ENCODE measurements around the gene ASAH2.

Gene ASAH2

DNA sequence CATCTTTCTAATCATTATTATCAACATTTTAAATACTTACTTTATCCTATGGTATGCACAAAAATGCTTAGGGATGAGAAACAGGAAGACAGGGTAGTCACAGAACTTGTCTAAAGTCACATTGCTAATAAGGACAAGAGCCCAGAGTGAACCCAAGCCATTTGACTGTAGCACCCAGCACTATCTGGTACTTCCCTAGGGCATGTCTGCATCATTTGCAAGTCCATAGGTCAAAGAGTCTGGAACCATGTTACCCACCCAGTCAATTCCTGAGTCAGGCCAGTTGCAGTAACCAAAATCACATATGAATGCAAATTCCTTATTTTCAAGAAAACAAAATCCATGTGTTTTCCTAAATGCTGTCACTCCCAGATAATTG, 19.1 kb downstream of the ASAH2 start:
- TF ChIP-seq, protein P1, sequence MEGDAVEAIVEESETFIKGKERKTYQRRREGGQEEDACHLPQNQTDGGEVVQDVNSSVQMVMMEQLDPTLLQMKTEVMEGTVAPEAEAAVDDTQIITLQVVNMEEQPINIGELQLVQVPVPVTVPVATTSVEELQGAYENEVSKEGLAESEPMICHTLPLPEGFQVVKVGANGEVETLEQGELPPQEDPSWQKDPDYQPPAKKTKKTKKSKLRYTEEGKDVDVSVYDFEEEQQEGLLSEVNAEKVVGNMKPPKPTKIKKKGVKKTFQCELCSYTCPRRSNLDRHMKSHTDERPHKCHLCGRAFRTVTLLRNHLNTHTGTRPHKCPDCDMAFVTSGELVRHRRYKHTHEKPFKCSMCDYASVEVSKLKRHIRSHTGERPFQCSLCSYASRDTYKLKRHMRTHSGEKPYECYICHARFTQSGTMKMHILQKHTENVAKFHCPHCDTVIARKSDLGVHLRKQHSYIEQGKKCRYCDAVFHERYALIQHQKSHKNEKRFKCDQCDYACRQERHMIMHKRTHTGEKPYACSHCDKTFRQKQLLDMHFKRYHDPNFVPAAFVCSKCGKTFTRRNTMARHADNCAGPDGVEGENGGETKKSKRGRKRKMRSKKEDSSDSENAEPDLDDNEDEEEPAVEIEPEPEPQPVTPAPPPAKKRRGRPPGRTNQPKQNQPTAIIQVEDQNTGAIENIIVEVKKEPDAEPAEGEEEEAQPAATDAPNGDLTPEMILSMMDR (IDR thresholded peaks at IDR 0.05; ENCODE audit: insufficient read depth, low read length, poor library complexity, severe bottlenecking): no peak

DNA sequence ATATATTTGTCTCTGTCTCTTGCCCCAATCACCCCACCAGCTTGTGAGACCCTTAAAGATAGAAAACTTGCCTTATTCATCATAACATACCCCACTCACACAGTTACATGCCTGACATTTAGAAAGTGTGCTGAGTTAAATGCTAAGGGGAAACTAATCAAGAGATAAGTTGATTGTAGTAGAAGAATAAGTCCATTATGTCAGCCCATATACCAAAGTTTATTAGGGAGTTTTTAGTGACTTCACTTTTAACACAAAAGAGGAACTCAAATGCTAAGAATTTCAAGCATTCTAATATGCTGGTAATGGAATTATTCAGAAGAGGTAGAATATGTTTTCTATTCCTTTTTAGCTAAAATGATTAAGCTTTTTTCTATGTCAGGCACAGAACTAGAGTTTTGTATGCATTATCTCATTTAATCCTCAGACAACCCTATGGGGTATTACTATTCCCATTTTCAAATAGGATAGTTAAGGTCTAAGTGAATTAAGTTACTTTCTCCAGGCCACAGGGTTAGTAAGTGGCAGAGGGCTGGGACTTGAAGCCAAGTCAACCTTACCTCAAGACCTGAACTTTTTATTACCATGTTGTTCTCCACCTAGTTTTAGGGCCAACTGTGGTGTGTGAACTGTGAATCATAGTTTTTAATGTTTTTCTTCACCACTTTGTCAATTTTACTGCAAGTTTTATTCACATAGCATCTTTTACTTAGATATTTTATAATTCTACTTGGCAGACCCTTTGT, 19.6 kb downstream of the ASAH2 start:
- TF ChIP-seq, protein P1 (IDR thresholded peaks at IDR 0.05; ENCODE audit: insufficient read depth, low read length, poor library complexity, severe bottlenecking): no peak

More for the DNA sequence above, 19.1 kb downstream of the ASAH2 start:
- DNase-seq (ENCODE audit: extremely low read depth, insufficient read length): no peak
- H3K27me3 ChIP-seq (replicated peaks; ENCODE audit: control insufficient read depth, insufficient read depth, low read length): no peaks in the 10 kb centered on the region; the same call in 1 of the 2 replicates
- no peaks in the 10 kb centered on the region for H3K36me3 ChIP-seq (ENCODE audit: control insufficient read depth, insufficient read depth, low read length)
- no peak overlapping the region for H3K4me3 ChIP-seq (replicated peaks; ENCODE audit: low read depth, low read length)

GRCh38 chr10:50229460-50229859, 21.9 kb downstream of the ASAH2 start:
- DNase-seq (ENCODE audit: extremely low read depth, insufficient read length): no peak
- Histone ChIP-seq H3K4me3 (replicated peaks; ENCODE audit: low read depth, low read length) (no peak overlapping the region), H3K36me3 (ENCODE audit: control insufficient read depth, insufficient read depth, low read length) (no peaks in the 10 kb centered on the region), H3K27me3 (replicated peaks; ENCODE audit: control insufficient read depth, insufficient read depth, low read length) (no peaks in the 10 kb centered on the region; the same call in 1 of the 2 replicates)
- TF ChIP-seq, protein P1 (IDR thresholded peaks at IDR 0.05; ENCODE audit: insufficient read depth, low read length, poor library complexity, severe bottlenecking): no peak

More for the DNA sequence above, 19.6 kb downstream of the ASAH2 start:
- Histone ChIP-seq H3K27me3 (replicated peaks; ENCODE audit: control insufficient read depth, insufficient read depth, low read length) (no peaks in the 10 kb centered on the region; the same call in 1 of the 2 replicates), H3K4me3 (replicated peaks; ENCODE audit: low read depth, low read length) (no peak overlapping the region), H3K36me3 (ENCODE audit: control insufficient read depth, insufficient read depth, low read length) (no peaks in the 10 kb centered on the region)
- DNase-seq (ENCODE audit: extremely low read depth, insufficient read length): no peak

DNA sequence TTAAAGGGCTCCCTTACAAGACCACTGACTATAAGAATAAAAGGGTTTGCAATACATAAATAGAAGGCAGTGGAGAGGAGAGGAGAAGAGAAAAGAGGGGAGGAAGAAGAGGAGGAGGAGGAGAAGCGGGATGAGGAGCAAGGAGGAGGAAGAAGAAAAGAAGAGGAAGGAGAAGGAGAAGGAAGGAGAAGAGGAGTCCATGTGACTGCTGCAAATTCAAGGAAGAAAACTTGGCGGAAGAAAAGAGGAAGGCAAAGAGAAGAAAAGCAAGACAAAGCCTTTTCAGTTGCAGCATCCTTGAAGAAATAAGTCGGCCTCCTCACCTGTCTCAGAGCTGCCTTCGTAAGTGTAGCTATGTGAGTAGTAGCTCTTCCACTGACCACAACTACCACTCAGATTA, 22.6 kb downstream of the ASAH2 start:
- no peaks in the 10 kb centered on the region for H3K27me3 ChIP-seq (replicated peaks; ENCODE audit: control insufficient read depth, insufficient read depth, low read length)
- no peaks in the 10 kb centered on the region for H3K36me3 ChIP-seq (ENCODE audit: control insufficient read depth, insufficient read depth, low read length)
- H3K4me3 ChIP-seq (replicated peaks; ENCODE audit: low read depth, low read length): no peak overlapping the region
- TF ChIP-seq, protein P1 (IDR thresholded peaks at IDR 0.05; ENCODE audit: insufficient read depth, low read length, poor library complexity, severe bottlenecking): no peak
- DNase-seq (ENCODE audit: extremely low read depth, insufficient read length): no peak

DNA sequence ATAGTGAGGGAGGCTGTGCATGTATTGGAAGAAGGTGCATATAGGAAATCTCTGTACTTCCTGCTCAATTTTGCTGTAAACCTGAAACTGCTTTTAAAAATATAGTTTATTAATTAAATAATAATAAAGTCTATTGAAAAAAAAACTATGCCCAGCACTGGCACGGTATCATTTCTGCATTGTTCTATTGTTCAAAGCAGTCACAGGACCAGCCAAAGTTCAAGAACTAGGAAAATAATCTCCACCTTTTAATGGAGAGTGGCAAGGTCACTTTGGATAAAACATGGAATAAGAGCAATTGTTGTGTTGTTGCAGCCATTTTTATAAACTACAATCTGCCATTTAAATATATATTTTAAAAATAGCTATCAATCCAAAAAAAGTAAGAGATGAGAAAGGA, 24.7 kb downstream of the ASAH2 start:
- H3K4me3 ChIP-seq (replicated peaks; ENCODE audit: low read depth, low read length): no peak overlapping the region

More for the DNA sequence above, 24.7 kb downstream of the ASAH2 start:
- TF ChIP-seq, protein P1 (IDR thresholded peaks at IDR 0.05; ENCODE audit: insufficient read depth, low read length, poor library complexity, severe bottlenecking): no peak
- no peaks in the 10 kb centered on the region for H3K36me3 ChIP-seq (ENCODE audit: control insufficient read depth, insufficient read depth, low read length)
- no peak for DNase-seq (ENCODE audit: extremely low read depth, insufficient read length)
- no peaks in the 10 kb centered on the region for H3K27me3 ChIP-seq (replicated peaks; ENCODE audit: control insufficient read depth, insufficient read depth, low read length)
